CD4-positive, CD25-positive, alpha-beta regulatory T cell (primary cell): ENCODE data around the gene TTR. TPM values are rescaled to one million over a fixed set of nuclear protein-coding genes. Genes with fewer than 3 reads are reported as not detected.
A peak's percentile ranks its signal among the peaks of the same experiment; 100 is the strongest.

Experiments used
- ATAC-seq, 2 donors: fragments of 150-1000 bp; cut with Tn5 transposase; one replicate each; pipeline ENCODE4 v1.10.0; 2021; ENCODE audit warnings: low read depth in 2 of 2, moderate number of reproducible peaks in 2 of 2, moderate library complexity in 1 of 2
- DNase-seq, 3 donors: peaks; one replicate each; pipeline versions ENCODE4 v3.0.0 to v3.0.0-alpha.2; 2012 to 2022; ENCODE audit warnings: mixed read lengths in 1 of 3
- H3K27ac ChIP-seq: one replicate; pipeline ENCODE4 v1.7.0; 2013; ENCODE audit warnings: mild to moderate bottlenecking, low read length; ENCODE audit not compliant: insufficient read depth, poor library complexity, severe bottlenecking
- H3K27me3 ChIP-seq: one replicate; pipeline ENCODE4 v1.7.0; 2013; ENCODE audit warnings: low read length; ENCODE audit not compliant: control insufficient read depth, insufficient read depth
- H3K36me3 ChIP-seq: one replicate; pipeline ENCODE4 v1.7.0; 2013; ENCODE audit warnings: mild to moderate bottlenecking, low read length, moderate library complexity; ENCODE audit not compliant: control insufficient read depth, insufficient read depth
- H3K4me1 ChIP-seq: 2 replicates; pipeline ENCODE4 v1.7.0; 2013; ENCODE audit warnings: mild to moderate bottlenecking, low read length; ENCODE audit not compliant: insufficient read depth, control insufficient read depth, poor library complexity, severe bottlenecking
- H3K4me3 ChIP-seq: one replicate; pipeline ENCODE4 v1.7.0; 2013; ENCODE audit warnings: low read depth, mild to moderate bottlenecking, low read length, moderate library complexity
- H3K9me3 ChIP-seq, 2 experiments: 1 replicate in 1 of 2; 2 replicates in 1 of 2; pipeline ENCODE4 v1.7.0; 2013; ENCODE audit warnings: low read length in 2 of 2, mild to moderate bottlenecking in 1 of 2, moderate library complexity in 1 of 2; ENCODE audit not compliant: control insufficient read depth in 2 of 2
- H3K27ac Mint-ChIP-seq, 3 donors: one replicate each; pipeline ENCODE4 v1.8.0; 2020 to 2022; ENCODE audit warnings: mild to moderate bottlenecking in 3 of 3, mixed read lengths in 3 of 3, moderate library complexity in 2 of 3
- H3K27me3 Mint-ChIP-seq: one replicate; pipeline ENCODE4 v1.8.0; 2022; ENCODE audit warnings: mild to moderate bottlenecking, mixed read lengths
- H3K36me3 Mint-ChIP-seq: one replicate; pipeline ENCODE4 v1.8.0; 2020; ENCODE audit warnings: mixed read lengths
- H3K4me1 Mint-ChIP-seq, 4 donors: one replicate each; pipeline ENCODE4 v1.8.0; 2020 to 2022; ENCODE audit warnings: mixed read lengths in 4 of 4, mild to moderate bottlenecking in 1 of 4
- H3K4me3 Mint-ChIP-seq, 4 donors: one replicate each; pipeline ENCODE4 v1.8.0; 2020 to 2022; ENCODE audit warnings: mild to moderate bottlenecking in 4 of 4, mixed read lengths in 4 of 4, moderate library complexity in 3 of 4
- H3K9me3 Mint-ChIP-seq, 7 donors: one replicate each; pipeline ENCODE4 v1.8.0; 2020 to 2022; ENCODE audit warnings: mixed read lengths in 7 of 7, mild to moderate bottlenecking in 3 of 7, moderate library complexity in 2 of 7
- polyA plus RNA-seq, 4 donors: library from polyadenylated mRNA; unstranded; fragments of 300-500 nt; fragmentation: Illumina TruSeq; gene quantifications; one replicate each; pipeline ENCODE4 v1.2.3, GENCODE V29; 2021
- total RNA-seq: library from RNA; stranded (reverse); gene quantifications from one replicate; pipeline ENCODE4 v1.2.3, GENCODE V29; 2022

The TTR gene
- total and polyA plus RNA-seq, 5 donors from 2014 or later: not detected

GRCh38 chr18:31596081-31596872 lies 4.6 kb downstream of the TTR start:
- Histone ChIP-seq H3K27me3 (no peaks in the 10 kb centered on the region), H3K27ac (no peak overlapping the region), H3K9me3 (no peaks in the 10 kb centered on the region), H3K4me1 (no peaks in the 10 kb centered on the region), H3K36me3 (no peaks in the 10 kb centered on the region), H3K4me3 (no peak overlapping the region)
- Mint-ChIP-seq H3K27ac (no peak overlapping the region), H3K4me1 (no peaks in the 10 kb centered on the region), H3K4me3 (no peak overlapping the region), H3K27me3 (no peaks in the 10 kb centered on the region), H3K9me3 (no peaks in the 10 kb centered on the region), H3K36me3 (no peaks in the 10 kb centered on the region)
- DNase-seq (no peak), ATAC-seq (no peak)

DNA sequence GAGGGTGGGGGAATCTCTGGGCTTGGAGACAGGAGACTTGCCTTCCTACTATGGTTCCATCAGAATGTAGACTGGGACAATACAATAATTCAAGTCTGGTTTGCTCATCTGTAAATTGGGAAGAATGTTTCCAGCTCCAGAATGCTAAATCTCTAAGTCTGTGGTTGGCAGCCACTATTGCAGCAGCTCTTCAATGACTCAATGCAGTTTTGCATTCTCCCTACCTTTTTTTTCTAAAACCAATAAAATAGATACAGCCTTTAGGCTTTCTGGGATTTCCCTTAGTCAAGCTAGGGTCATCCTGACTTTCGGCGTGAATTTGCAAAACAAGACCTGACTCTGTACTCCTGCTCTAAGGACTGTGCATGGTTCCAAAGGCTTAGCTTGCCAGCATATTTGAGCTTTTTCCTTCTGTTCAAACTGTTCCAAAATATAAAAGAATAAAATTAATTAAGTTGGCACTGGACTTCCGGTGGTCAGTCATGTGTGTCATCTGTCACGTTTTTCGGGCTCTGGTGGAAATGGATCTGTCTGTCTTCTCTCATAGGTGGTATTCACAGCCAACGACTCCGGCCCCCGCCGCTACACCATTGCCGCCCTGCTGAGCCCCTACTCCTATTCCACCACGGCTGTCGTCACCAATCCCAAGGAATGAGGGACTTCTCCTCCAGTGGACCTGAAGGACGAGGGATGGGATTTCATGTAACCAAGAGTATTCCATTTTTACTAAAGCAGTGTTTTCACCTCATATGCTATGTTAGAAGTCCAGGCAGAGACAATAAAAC lies 6.5 kb downstream of the TTR start:
- H3K36me3 Mint-ChIP-seq: no peaks in the 10 kb centered on the region
- no peak for DNase-seq
- Histone ChIP-seq H3K36me3 (no peaks in the 10 kb centered on the region), H3K27ac (no peak overlapping the region), H3K9me3 (no peaks in the 10 kb centered on the region), H3K4me1 (no peaks in the 10 kb centered on the region), H3K4me3 (no peak overlapping the region), H3K27me3 (no peaks in the 10 kb centered on the region)
- H3K27me3 Mint-ChIP-seq: no peaks in the 10 kb centered on the region
- no peaks in the 10 kb centered on the region for H3K9me3 Mint-ChIP-seq
- ATAC-seq: no peak
- no peaks in the 10 kb centered on the region for H3K4me1 Mint-ChIP-seq
- H3K27ac Mint-ChIP-seq: no peak overlapping the region
- no peak overlapping the region for H3K4me3 Mint-ChIP-seq

DNA sequence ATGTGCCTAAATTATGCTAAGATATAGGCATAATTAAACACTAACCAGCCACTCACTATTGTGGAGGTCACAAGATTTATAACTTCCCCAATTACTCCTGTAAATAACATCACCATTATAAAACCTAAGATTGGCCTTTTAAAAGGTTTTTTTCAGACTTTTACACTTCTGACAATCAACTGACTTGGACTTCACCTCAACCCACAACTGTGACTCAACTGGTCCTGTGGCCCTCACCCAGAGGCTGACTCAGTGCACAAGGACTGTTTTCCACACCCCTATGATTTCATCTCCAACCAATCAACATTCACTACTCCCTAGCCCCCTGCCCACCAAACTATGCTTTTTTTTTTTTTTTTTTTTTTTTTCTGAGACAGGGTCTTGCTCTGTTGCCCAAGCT lies 11.6 kb downstream of the TTR start:
- no peaks in the 10 kb centered on the region for H3K27me3 ChIP-seq
- no peaks in the 10 kb centered on the region for H3K36me3 Mint-ChIP-seq
- H3K9me3 Mint-ChIP-seq: peaks cover 0 to 2% (median 0%) of the 10 kb centered on the region in 7 donors

DNA sequence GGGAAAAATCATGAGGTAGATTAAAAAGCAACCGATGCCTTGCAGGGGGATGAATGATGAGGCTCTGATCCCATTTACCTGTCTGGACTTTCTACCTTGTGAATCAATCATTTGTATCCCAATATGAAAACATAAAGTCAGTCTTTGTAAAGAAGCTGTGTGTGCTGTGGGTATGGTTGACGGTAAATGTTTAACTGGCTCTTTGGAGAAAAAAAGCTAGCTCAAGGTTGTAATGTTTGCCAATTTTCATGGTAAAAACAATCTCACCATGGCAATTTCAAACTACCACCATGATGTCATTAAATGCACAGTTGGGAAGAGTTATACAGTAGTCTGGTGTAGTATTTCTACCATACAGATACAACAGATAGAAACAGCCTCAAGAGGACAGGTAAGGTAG lies 14.6 kb downstream of the TTR start:
- Mint-ChIP-seq H3K9me3 (peaks cover 0 to 2% (median 0%) of the 10 kb centered on the region in 7 donors), H3K36me3 (no peaks in the 10 kb centered on the region), H3K4me3 (no peak overlapping the region), H3K27ac (no peak overlapping the region), H3K4me1 (no peaks in the 10 kb centered on the region), H3K27me3 (no peaks in the 10 kb centered on the region)
- Histone ChIP-seq H3K4me3 (no peak overlapping the region), H3K4me1 (no peaks in the 10 kb centered on the region), H3K36me3 (no peaks in the 10 kb centered on the region), H3K9me3 (no peaks in the 10 kb centered on the region), H3K27me3 (no peaks in the 10 kb centered on the region), H3K27ac (no peak overlapping the region)
- DNase-seq (no peak), ATAC-seq (no peak)

More for the DNA sequence above, 11.6 kb downstream of the TTR start:
- DNase-seq (no peak), ATAC-seq (no peak)
- Mint-ChIP-seq H3K27me3 (no peaks in the 10 kb centered on the region), H3K27ac (no peak overlapping the region), H3K4me1 (no peaks in the 10 kb centered on the region), H3K4me3 (no peak overlapping the region)
- no peak overlapping the region for H3K4me3 ChIP-seq
- H3K36me3 ChIP-seq: no peaks in the 10 kb centered on the region
- no peaks in the 10 kb centered on the region for H3K4me1 ChIP-seq
- H3K9me3 ChIP-seq: no peaks in the 10 kb centered on the region
- no peak overlapping the region for H3K27ac ChIP-seq

DNA sequence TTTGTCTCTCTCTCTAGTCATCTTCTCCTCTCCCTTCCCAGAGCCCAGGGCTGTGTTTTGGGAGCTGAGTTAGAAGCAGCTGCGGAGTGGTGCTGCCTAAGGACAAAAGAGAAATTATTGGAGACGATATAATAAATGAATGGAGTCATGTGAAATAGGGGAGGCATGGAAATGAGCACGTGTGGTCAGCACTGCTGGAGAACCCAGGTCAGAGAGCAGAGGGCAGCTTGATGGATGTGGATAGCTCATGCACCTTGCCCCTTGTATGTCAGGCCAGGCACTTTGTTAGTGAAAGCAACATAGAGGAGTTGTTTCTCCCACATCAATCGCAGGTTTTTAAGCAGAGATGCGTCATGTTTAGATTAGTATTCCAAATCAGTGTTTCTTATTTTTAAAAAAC lies 15.7 kb downstream of the TTR start:
- Histone ChIP-seq H3K27ac (no peak overlapping the region), H3K27me3 (no peaks in the 10 kb centered on the region), H3K9me3 (no peaks in the 10 kb centered on the region), H3K4me3 (no peak overlapping the region), H3K36me3 (no peaks in the 10 kb centered on the region), H3K4me1 (no peaks in the 10 kb centered on the region)
- DNase-seq (no peak), ATAC-seq (no peak)
- Mint-ChIP-seq H3K4me3 (no peak overlapping the region), H3K4me1 (no peaks in the 10 kb centered on the region), H3K27ac (no peak overlapping the region), H3K36me3 (no peaks in the 10 kb centered on the region), H3K9me3 (peaks cover 0 to 2% (median 0%) of the 10 kb centered on the region in 7 donors), H3K27me3 (no peaks in the 10 kb centered on the region)

DNA sequence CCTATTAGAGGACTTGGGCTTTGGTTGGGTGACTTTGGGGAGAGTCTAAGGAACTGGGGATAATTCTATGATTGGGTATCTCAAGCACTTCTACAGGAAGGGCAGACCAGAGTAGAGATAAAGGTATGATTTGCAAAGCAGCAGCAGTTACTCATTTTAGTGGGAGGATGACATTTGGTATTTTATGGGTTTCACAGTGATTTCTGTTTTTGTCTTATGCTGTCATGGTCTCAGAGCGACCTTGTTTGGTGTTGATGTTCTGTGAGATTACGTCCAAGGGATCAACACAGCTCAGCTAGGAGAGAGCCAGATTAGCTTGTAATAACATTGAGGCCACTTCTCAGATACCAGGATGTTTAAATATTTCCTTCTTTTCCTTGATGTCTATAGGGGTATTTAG lies 18.2 kb downstream of the TTR start:
- H3K9me3 Mint-ChIP-seq: peaks cover 0 to 2% (median 0%) of the 10 kb centered on the region in 7 donors
- H3K36me3 Mint-ChIP-seq: no peaks in the 10 kb centered on the region
- Histone ChIP-seq H3K4me1 (no peaks in the 10 kb centered on the region), H3K27ac (no peak overlapping the region), H3K36me3 (no peaks in the 10 kb centered on the region), H3K4me3 (no peak overlapping the region), H3K9me3 (no peaks in the 10 kb centered on the region), H3K27me3 (no peaks in the 10 kb centered on the region)
- no peak for ATAC-seq
- peak overlapping the region in 2 of 3 donors; percentile 5 to 18 for H3K27ac Mint-ChIP-seq
- no peaks in the 10 kb centered on the region for H3K27me3 Mint-ChIP-seq
- H3K4me1 Mint-ChIP-seq: no peaks in the 10 kb centered on the region
- no peak for DNase-seq
- no peak overlapping the region for H3K4me3 Mint-ChIP-seq

DNA sequence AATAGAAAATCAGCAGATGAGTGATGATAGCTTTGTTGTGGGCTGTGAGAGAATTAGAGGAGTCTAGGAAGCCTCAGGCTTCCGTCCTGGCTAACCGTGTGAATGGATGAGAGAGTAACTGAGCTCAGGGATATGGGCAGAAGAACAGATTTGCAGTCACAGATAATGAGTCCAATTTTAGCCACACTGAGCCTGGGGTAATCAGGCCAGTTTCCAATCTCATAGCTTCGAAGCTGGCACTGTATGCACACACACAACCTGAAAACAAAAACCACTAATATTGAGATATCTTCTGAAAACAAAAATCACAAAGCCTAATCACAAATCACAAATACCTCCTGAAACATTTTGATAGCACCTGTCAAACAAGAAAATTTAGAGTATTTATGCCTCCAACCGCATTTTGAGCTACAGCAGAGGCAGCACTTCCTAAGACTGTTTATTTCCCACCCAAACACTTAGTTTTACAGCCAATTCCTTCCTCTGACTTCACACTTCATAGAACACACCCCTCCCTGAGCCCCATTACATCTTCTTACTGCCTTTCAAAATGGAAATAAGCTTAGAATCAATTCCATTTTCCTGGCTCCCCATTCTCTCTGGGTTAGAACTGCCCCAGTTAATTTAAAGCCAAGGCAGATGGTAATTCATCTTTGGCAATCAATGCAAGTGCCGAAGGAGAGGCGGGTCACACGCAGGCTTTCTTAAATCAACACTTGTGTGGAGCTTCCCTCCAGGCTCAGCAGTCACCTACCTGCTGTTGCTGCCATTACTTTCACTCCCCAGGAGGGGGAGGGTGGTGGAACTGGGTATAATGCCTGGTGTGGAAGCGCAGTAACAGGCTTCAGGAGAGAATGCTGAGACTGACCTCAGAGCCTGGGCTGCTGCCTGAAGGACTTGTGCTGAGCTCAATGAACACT lies 18.9 kb downstream of the TTR start:
- Histone ChIP-seq H3K4me1 (no peaks in the 10 kb centered on the region), H3K27me3 (no peaks in the 10 kb centered on the region), H3K36me3 (no peaks in the 10 kb centered on the region), H3K9me3 (no peaks in the 10 kb centered on the region), H3K27ac (no peak overlapping the region), H3K4me3 (no peak overlapping the region)
- no peaks in the 10 kb centered on the region for H3K36me3 Mint-ChIP-seq
- no peak overlapping the region for H3K4me3 Mint-ChIP-seq
- DNase-seq: no peak
- no peaks in the 10 kb centered on the region for H3K4me1 Mint-ChIP-seq
- H3K9me3 Mint-ChIP-seq: peaks cover 0 to 2% (median 0%) of the 10 kb centered on the region in 7 donors
- ATAC-seq: no peak
- peak overlapping the region in 2 of 3 donors; percentile 5 to 18 for H3K27ac Mint-ChIP-seq
- no peaks in the 10 kb centered on the region for H3K27me3 Mint-ChIP-seq
